SKM-1 treated with dmso at 0.1 percent for 144 hours (cell line): ENCODE results near the gene RPS8.
"Not testable (repeated sequence)": the region's sequence is repeated elsewhere in the genome, so short reads cannot be mapped to it uniquely, and the experiment has no call there.

Experiments
- DNase-seq: peaks from one replicate; lab custom pipeline; 2025; ENCODE audit not compliant: unreplicated experiment; lab: John Stamatoyannopoulos, UW

The RPS8 gene

DNA sequence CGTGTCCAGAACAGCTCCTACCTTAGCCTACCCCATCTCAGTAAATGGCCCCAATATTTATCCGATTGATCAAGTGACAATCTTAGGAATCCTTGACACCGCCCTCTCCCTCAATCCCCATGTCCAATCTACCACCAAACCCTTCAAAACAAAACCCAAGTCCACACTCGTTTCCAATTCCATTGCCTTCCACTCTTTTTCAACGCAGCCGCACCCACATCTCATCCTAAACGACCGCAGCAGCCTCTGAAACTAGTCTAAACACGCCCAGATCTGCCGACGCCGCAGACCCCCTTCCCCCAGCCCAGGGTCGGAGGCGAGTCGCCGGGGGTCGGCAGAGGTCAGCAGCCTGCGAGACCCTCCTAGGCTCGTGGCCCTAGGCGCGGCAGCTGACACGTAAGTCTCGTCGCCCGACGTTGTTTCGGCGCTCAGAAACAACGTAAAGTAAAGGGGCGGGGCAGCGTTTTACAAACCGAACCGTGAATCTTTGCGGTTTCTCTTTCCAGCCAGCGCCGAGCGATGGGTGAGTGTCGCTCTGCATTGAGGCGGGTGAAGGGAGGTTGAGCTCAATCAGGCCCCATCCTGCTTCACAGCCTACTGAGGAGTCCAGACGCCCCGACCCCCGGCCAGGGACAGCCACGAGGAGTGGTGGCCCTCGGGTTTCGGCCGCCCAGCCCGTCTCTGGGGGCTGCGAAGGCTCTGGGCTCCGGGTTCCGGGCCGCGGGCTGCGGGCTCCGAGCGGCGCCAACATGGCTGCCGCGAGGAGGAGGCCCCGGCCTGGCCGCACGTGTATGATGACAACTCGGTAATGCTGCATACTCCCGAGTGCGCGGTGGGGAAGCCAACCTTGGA lies at the start of gene RPS8:
Gene RPS8, plus strand, starts transcription at position 463 of the 852 bp plus-strand sequence. Its CDS starts 57 bp downstream, at position 520.
- peak; percentile 88 for DNase-seq

DNA sequence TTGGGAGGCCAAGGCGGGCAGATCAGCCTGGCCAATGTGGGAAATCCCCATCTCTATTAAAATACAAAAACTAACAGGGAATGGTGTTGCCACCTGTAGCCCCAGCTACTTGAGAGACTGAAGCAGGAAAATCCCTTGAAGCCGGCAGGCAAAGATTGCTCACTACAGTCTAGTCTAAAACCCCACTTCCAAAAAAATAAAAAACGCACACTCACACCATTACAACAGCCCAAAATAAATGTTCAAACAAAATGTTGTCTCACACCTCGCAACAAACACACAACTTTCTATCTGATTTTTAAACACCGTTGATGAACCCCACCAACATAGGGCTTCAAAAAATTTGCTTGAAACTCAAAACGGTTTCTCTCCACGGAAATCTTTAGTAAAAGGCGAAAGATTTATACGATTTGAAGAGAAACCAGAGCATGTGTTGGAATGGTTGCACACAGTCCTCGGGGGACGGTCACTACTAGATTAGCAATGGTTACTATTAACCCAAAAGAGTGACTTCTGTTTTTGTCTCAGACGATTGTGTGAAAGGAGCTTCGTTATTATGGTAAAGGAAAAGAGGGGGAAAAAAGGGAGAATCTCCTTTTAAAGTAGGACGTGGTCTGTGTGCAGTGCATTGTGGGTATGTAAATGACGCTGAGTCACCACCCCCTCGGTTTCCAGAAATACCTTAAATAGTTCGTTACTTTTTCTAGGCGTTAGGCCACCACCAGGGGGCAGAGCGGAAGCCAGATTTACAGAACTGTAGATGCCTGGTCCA lies 44.4 kb upstream of the RPS8 start, which contains the start of gene RNU5D-1:
Gene RNU5D-1, minus strand, starts transcription at position 430 of the 772 bp plus-strand sequence.
- peak; percentile 97 for DNase-seq

DNA sequence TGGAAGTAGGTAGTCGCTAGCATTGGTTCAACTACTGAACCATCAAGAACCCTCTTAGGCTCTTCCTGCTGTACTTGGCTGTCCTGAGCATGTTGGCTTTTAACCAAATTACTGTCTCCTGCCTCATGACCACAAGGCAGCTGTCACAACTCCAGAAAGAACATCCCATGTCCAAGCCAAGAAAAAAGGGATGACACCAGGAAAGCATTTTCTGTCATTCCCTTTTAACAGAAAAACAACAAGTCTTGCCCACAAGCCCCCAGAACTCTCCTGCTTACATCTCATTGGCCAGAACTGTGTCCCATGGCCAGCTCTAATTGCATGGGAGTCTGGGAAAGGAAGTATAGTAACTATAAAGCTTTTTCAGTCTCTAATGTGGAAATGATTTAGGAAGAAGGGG lies 42.0 kb upstream of the RPS8 start:
- DNase-seq: no peak

- DNase-seq: no peak
These were observed 41.6 kb upstream of the RPS8 start for GRCh38 chr1:44733784-44734183.

GRCh38 chr1:44735992-44736391 lies 39.3 kb upstream of the RPS8 start:
- DNase-seq: no peak

DNA sequence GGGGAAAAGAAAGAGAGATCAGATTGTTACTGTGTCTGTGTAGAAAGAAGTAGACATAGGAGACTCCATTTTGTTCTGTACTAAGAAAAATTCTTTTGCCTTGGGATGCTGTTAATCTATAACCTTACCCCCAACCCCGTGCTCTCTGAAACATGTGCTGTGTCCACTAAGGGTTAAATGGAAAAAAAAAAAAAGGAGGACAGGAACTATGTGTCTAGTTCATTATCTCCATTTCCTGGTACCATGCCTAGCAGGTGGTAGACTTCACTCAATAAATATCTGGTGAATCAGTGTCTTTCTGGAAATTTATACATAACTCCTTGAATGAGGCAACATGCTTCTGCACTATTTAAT lies 36.4 kb upstream of the RPS8 start:
- not testable (repeated sequence) for DNase-seq

- DNase-seq: peak; percentile 97
These were observed 35.8 kb upstream of the RPS8 start, which contains the start of gene KIF2C for GRCh38 chr1:44739307-44740178. Gene KIF2C (plus strand): TSS chr1:44739837. CDS start chr1:44739933, 96 bp downstream.

DNA sequence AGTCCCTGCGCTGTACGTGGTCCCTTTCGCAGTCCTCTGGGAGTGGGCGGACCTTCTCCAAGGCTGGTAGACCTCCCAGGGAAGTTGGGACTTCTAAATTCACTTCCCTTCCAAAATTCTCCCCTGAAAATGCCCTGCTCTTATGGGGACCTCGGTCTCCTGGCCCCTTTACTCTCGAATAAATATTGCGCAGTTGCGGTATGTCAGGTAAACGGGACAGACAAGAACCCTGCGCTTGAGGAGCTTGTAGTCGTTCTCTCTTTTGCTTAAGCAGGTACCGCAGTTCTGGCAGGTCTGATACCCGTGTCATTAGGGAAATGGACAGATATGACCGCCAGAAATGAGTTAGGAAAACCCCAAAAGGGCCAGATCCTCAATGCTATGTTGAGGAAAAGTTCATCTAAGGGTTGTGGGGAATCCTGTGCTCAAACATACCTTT lies 35.1 kb upstream of the RPS8 start:
- DNase-seq: no peak

DNA sequence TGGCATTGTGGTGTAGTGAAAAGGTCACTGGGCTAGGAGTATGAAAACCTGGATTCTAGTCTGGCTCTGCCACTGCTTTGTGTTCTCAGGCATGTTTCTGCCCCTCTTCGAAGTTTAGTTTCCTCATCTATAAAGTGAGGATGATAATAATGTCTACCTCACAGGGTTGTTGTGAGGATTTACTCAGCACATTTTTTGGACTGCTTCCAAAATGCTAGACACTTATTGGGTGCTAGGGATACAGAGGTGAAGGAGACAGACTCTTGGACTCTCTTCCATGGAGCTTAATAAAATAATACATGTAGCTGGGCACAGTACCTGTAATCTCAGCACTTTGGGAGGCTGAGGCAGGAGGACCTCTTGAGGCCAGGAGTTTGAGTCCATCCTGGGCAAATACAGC lies 32.1 kb upstream of the RPS8 start:
- DNase-seq: no peak

DNA sequence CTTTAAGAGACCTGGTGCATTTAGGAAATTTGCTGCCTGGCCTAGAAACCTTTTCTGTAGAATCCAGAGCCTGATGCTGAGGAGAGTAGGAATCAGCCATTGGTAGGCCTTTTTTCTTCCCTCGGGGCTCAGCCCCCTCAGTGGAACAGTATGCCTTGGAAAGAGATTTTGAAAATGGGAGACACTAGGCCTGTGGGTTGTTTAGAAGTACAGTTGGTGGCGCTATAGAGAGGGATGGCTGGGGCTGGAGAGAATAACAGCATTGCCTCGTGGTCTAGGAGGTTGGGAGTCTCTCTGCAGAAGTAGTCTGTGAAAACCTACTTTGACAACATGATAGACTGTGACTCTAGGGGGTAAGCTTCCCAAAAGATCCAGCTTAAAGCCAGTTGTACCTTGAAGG lies 27.5 kb upstream of the RPS8 start:
- DNase-seq: no peak

DNA sequence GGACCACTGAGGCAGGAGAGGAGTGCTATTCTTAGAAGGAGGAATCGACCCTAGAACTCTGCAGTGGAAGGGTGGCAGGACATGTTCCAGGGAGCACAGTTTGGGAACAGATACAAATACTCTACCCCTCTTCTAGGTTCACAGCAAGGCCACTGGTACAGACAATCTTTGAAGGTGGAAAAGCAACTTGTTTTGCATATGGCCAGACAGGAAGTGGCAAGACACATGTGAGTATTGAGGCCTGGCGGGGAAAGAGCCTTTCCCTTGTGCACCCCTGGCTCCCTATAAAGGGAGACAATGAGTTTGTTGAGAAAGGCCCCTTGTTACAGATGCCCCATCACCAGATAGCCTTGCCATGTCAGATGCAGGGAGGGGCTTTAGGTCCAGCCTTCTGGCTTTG lies 17.9 kb upstream of the RPS8 start:
- no peak for DNase-seq

- DNase-seq: no peak
These were observed 16.3 kb upstream of the RPS8 start for GRCh38 chr1:44759077-44759476.

GRCh38 chr1:44760876-44761275 lies 14.5 kb upstream of the RPS8 start:
- DNase-seq: no peak

DNA sequence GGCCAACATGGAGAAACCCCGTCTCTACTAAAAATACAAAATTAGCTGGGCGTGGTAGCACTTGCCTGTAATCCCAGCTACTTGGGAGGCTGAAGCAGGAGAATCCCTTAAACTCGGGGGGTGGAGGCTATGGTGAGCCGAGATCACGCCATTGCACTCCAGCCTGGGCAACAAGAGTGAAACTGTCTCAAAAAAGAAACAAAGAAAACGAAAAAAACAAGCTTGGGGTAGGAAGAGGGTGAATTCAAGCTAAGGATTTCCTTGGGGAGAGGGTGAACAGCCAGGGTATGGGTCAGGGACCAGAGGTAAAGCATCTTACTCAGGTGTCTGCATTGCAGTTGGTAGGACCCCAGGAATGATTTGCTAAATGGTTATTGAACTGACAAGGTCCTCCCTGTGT lies 8.9 kb upstream of the RPS8 start:
- DNase-seq: not testable (repeated sequence)

DNA sequence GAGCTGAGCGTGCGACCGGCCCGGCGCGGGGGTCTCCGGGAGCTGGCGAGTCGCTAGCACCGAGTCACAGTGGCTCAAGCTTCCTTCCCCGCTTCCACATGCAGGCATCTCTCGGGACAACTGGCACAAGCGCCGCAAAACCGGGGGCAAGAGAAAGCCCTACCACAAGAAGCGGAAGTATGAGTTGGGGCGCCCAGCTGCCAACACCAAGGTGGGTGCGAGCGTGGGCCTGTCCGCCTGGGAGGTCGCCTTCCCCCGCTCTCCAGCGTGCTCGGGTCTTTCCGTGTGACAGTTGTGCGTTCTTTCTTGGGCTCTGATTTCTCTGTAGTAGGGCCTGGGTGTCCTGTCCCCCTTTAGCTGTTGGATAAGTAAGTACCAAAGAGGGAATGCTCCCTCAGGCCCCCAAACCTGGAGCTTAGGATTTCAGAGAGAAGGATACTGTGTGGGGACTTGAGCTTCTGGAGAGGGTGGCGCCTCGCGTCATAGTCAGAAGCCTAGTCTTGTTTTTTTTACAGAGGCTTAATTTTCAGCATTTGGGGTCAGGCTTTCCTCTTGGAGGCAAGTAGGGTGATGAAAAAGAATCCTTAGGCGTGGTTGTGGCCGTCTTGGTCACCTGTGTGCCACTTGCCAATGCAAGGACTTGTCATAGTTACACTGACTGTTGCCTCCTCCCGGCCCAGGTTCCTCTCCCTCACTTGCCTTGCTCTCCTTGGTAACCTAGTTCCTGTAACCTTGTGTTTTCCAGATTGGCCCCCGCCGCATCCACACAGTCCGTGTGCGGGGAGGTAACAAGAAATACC lies 790 bp downstream of the RPS8 start:
- DNase-seq: no peak

GRCh38 chr1:44776730-44777068 lies 1.4 kb downstream of the RPS8 start:
- no peak for DNase-seq

GRCh38 chr1:44777547-44777946 lies 2.2 kb downstream of the RPS8 start:
- DNase-seq: no peak

DNA sequence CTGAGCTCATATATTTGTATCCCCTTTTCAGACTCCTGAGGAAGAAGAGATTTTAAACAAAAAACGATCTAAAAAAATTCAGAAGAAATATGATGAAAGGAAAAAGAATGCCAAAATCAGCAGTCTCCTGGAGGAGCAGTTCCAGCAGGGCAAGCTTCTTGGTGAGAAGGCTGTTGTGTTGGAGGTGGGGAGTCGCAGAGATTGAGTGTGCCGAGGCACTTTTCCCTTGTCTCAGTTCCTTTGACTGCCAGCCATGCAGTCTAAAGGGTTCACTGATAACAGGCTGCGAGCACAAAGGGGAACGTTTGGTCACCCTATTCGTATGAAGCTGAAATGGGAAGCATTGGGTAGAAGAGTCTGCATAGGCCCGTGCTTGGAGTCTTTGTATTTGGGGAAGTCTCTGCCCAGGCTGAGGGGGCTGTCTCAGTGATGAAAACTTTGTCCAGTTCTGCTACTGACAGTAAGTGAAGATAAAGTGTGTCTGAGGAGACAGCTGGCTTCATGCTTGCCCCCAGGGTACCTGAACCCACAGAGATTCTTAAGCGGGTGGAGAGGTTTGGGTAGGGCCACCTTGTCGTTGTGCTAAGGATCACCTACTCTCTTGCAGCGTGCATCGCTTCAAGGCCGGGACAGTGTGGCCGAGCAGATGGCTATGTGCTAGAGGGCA lies 2.8 kb downstream of the RPS8 start:
- no peak for DNase-seq

DNA sequence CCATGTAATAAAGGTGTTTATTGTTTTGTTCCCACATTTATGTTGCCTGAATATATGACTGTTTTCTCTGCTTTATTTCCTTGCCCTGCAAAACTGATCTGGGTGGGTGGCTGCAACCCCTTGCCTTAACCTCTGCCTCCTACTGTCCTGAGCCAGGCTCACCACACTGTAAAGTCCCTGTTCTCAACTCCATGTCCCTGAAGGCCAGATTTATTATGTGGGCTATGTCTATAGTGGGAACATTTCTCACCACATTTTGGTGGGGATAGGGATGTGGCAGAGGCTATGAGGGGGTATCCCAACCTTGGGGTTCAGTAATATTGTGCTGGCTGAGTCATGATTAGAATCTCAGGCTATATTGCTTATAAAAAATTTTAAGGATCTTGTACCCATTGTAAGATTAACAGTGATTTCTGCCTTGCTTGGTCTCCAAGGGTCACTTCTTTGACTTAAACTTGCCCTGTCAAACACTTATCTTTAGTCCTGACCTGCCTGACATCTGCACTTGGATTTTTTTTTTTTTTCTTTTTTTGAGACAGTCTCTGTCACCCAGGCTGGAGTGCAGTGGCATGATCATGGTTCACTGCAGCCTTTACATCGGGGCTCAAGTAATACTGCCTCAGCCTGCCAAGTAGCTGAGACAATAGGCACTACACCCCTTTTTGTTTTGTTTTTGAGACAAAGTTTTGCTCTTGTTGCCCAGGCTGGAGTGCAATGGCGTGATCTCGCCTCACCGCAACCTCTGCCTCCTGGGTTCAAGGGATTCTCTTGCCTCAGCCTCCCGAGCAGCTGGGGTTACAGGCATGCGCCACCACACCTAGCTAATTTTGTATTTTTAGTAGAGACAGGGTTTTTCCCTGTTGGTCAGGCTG lies 3.6 kb downstream of the RPS8 start:
- no peak for DNase-seq
